SK-N-SH (cell line): ENCODE results near the gene PTN. TPM values are rescaled to one million over a fixed set of nuclear protein-coding genes. Genes with fewer than 3 reads are reported as not detected.

Experiments used
- CTCF ChIA-PET: fragments of 300-600, 350-600 bp; formaldehyde crosslinking; extraction: SDS; loops from one replicate; lab custom pipeline; 2021; lab: Yijun Ruan, JAX
- POLR2A ChIA-PET: fragments of 350-600 bp; sonication (Branson Sonifier 250); formaldehyde crosslinking; extraction: SDS; loops from one replicate; lab custom pipeline; 2020; ENCODE audit warnings: antibody characterized with exemption, inconsistent platforms; lab: Yijun Ruan, JAX
- DNase-seq: peaks from one replicate; pipeline ENCODE4 v3.0.0; 2012
- H2AFZ ChIP-seq: fragments of 200-600 bp; sonication (generic); 2 replicates; pipeline ENCODE4 v1.8.1; 2016; ENCODE audit warnings: antibody characterized with exemption, mild to moderate bottlenecking, low read depth
- H3F3A ChIP-seq: fragments of 200-600 bp; sonication (generic); replicated peaks from 2 replicates; pipeline ENCODE3; 2016; ENCODE audit warnings: antibody characterized with exemption, mild to moderate bottlenecking; ENCODE audit not compliant: insufficient read depth
- H3K27ac ChIP-seq, 2 experiments: fragments of 200-500 bp in 1 of 2; fragments of 200-600 bp in 1 of 2; sonication (Bioruptor generic) in 1 of 2; sonication (generic), shearing (Covaris generic) in 1 of 2; 2 replicates each; pipeline versions ENCODE4 v1.5.1 to v1.6.1; 2014 to 2016; ENCODE audit warnings: low read depth in 2 of 2, inconsistent platforms in 1 of 2, low read length in 1 of 2, mild to moderate bottlenecking in 1 of 2, mixed read lengths in 1 of 2
- H3K27me3 ChIP-seq: fragments of 200-600 bp; sonication (generic), shearing (Covaris generic); 2 replicates; pipeline ENCODE4 v1.6.1; 2016; ENCODE audit warnings: mixed run types; ENCODE audit not compliant: insufficient read depth
- H3K36me3 ChIP-seq, 2 experiments: fragments of 200-500 bp in 1 of 2; fragments of 200-600 bp in 1 of 2; sonication (Bioruptor generic) in 1 of 2; sonication (generic) in 1 of 2; replicated peaks in 1 of 2; 2 replicates each; pipeline versions ENCODE3 to v1.5.1; 2014 to 2016; ENCODE audit warnings: low read length in 1 of 2, mild to moderate bottlenecking in 1 of 2; ENCODE audit not compliant: insufficient read depth in 2 of 2, control insufficient read depth in 1 of 2
- H3K4me1 ChIP-seq, 2 experiments: fragments of 200-500 bp in 1 of 2; fragments of 200-600 bp in 1 of 2; sonication (Bioruptor generic) in 1 of 2; sonication (generic), shearing (Covaris generic) in 1 of 2; 2 replicates each; pipeline versions ENCODE4 v1.5.1 to v1.6.1; 2014 to 2016; ENCODE audit warnings: low read depth in 1 of 2, low read length in 1 of 2, mixed run types in 1 of 2; ENCODE audit not compliant: insufficient read depth in 2 of 2, control insufficient read depth in 1 of 2
- H3K4me2 ChIP-seq: fragments of 200-600 bp; sonication (generic), shearing (Covaris generic); 2 replicates; pipeline ENCODE4 v1.6.1; 2017; ENCODE audit warnings: mixed run types
- H3K4me3 ChIP-seq, 2 experiments: fragments of 200-500 bp in 1 of 2; fragments of 200-600 bp in 1 of 2; sonication (Bioruptor generic) in 1 of 2; sonication (generic), shearing (Covaris generic) in 1 of 2; 2 replicates each; pipeline versions ENCODE4 v1.5.1 to v1.8.1; 2014 to 2016; ENCODE audit warnings: low read depth in 2 of 2, inconsistent platforms in 1 of 2, low read length in 1 of 2, mild to moderate bottlenecking in 1 of 2, mixed read lengths in 1 of 2, moderate library complexity in 1 of 2
- H3K79me2 ChIP-seq: fragments of 200-600 bp; sonication (generic); 2 replicates; pipeline ENCODE4 v1.8.1; 2017; ENCODE audit warnings: mild to moderate bottlenecking; ENCODE audit not compliant: insufficient read depth
- H3K9ac ChIP-seq: fragments of 200-600 bp; sonication (generic); 2 replicates; pipeline ENCODE4 v1.6.1; 2017; ENCODE audit warnings: mixed run types
- H3K9me2 ChIP-seq: fragments of 200-600 bp; sonication (generic); 2 replicates; pipeline ENCODE4 v1.6.1; 2017; ENCODE audit warnings: mixed run types
- H3K9me3 ChIP-seq: fragments of 200-600 bp; sonication (generic); 2 replicates; pipeline ENCODE4 v1.6.1; 2017; ENCODE audit warnings: mixed run types, mild to moderate bottlenecking, moderate library complexity
- H4K20me1 ChIP-seq: fragments of 200-600 bp; sonication (generic); 2 replicates; pipeline ENCODE4 v1.6.1; 2017; ENCODE audit warnings: mild to moderate bottlenecking, mixed run types; ENCODE audit not compliant: insufficient read depth
- ELF1 ChIP-seq: IDR thresholded peaks from 2 replicates; pipeline ENCODE4 v1.4.0; 2012
- EZH2phosphoT487 ChIP-seq: fragments of 200-600 bp; sonication (generic); IDR thresholded peaks from 2 replicates; pipeline ENCODE4 v1.6.1; 2017; ENCODE audit warnings: low read depth, mixed run types, mild to moderate bottlenecking, antibody characterized with exemption, moderate library complexity, borderline replicate concordance
- FOSL2 ChIP-seq: IDR thresholded peaks from 2 replicates; pipeline ENCODE4 v1.4.0; 2012; ENCODE audit warnings: low read depth, mild to moderate bottlenecking, moderate library complexity, borderline replicate concordance
- FOXJ3 ChIP-seq: sonication (generic); formaldehyde crosslinking; IDR thresholded peaks from 2 replicates; pipeline ENCODE4 v1.5.1; 2020; ENCODE audit warnings: mild to moderate bottlenecking, missing genetic modification reagents
- GABPA ChIP-seq: IDR thresholded peaks from 2 replicates; pipeline ENCODE4 v1.4.0; 2012; ENCODE audit warnings: low read depth, mild to moderate bottlenecking
- MXI1 ChIP-seq: IDR thresholded peaks from 2 replicates; pipeline ENCODE4 v1.6.1; 2012; ENCODE audit warnings: mild to moderate bottlenecking, low read depth, low read length, improper control_type of control experiment
- NRF1 ChIP-seq: IDR thresholded peaks from 2 replicates; pipeline ENCODE4 v1.6.1; 2012; ENCODE audit warnings: low read depth, mild to moderate bottlenecking, low read length
- RCOR1 ChIP-seq: fragments of 150-350 bp; IDR thresholded peaks from 2 replicates; pipeline ENCODE4 v1.6.1; 2017; ENCODE audit warnings: antibody characterized with exemption, low read length
- RXRA ChIP-seq: IDR thresholded peaks from 2 replicates; pipeline ENCODE4 v1.4.0; 2012; ENCODE audit warnings: low read depth, mild to moderate bottlenecking, borderline replicate concordance
- YY1 ChIP-seq: IDR thresholded peaks from 2 replicates; pipeline ENCODE4 v1.4.0; 2012; ENCODE audit warnings: low read depth, mild to moderate bottlenecking
- WGBS: methylation state at CpG from one replicate; pipeline ENCODE4 v1.1.6; 2017; ENCODE audit warnings: low lambda C conversion rate; 5-methylcytosine and 5-hydroxymethylcytosine counted together
- polyA plus RNA-seq, 3 experiments: library from polyadenylated mRNA; depleted of rRNA; stranded (reverse); fragments of >200 nt; gene quantifications; 2 replicates each; pipeline ENCODE4 v1.2.3, GENCODE V29; 2012
- TF ChIP-seq, protein P1 (sequence below): fragments of 150-350 bp; IDR thresholded peaks from 2 replicates; pipeline ENCODE4 v1.6.1; 2017; ENCODE audit warnings: antibody characterized with exemption, low read length, low read depth, borderline replicate concordance

Gene PTN
- polyA plus RNA-seq, 1 of the 3 experiments (the other 2 are of a cell fraction) = 23.7 TPM

DNA sequence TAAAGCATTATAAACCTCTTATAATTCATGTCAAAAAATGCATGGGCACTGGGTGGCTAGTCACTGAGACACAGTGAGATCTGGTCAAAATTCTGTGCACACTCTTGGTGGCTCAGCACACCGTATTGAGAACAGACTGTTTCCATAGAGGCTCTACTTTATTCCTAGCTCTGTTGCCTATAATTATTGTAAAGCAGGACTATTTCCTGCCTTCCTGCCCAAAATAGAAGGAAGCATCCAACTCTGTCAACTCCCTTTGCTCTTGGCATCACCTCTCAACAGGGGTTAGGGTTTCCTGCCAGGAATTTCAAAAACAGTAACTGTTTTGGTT lies 45.1 kb downstream of the PTN start:
- H3K79me2 ChIP-seq = no peaks in the 10 kb centered on the region
- H2AFZ ChIP-seq = no peak overlapping the region
- no peaks in the 10 kb centered on the region for H3K9me2 ChIP-seq
- H3K4me3 ChIP-seq = no peak overlapping the region
- TF ChIP-seq MXI1 = no peak
- TF ChIP-seq FOXJ3 (CRISPR knock-in tag) = no peak
- TF ChIP-seq GABPA = no peak
- TF ChIP-seq FOSL2 = no peak
- TF ChIP-seq RCOR1 = no peak
- TF ChIP-seq, all 33 proteins: peak for 0
- no peaks in the 10 kb centered on the region for H3K9me3 ChIP-seq
- no peak overlapping the region for H3K9ac ChIP-seq
- no peaks in the 10 kb centered on the region for H3K27me3 ChIP-seq
- no peak overlapping the region for H3K4me2 ChIP-seq
- no peaks in the 10 kb centered on the region for H3K36me3 ChIP-seq
- POLR2A ChIA-PET = no interaction called here
- H3K27ac ChIP-seq = no peak overlapping the region
- no peaks in the 10 kb centered on the region for H4K20me1 ChIP-seq
- 77% methylated on average over 1 of the region's 1 CpG for WGBS
- no peaks in the 10 kb centered on the region; a peak in 1 of 4 replicates for H3K4me1 ChIP-seq
- CTCF ChIA-PET = interaction anchor here (0.7 to 1.1 kb wide), 2 partner anchors 12 to 34 kb away, joined by 3 to 4 read pairs; no protein-coding TSS in a partner anchor
- no peak for DNase-seq
- H3F3A ChIP-seq = no peaks in the 10 kb centered on the region

DNA sequence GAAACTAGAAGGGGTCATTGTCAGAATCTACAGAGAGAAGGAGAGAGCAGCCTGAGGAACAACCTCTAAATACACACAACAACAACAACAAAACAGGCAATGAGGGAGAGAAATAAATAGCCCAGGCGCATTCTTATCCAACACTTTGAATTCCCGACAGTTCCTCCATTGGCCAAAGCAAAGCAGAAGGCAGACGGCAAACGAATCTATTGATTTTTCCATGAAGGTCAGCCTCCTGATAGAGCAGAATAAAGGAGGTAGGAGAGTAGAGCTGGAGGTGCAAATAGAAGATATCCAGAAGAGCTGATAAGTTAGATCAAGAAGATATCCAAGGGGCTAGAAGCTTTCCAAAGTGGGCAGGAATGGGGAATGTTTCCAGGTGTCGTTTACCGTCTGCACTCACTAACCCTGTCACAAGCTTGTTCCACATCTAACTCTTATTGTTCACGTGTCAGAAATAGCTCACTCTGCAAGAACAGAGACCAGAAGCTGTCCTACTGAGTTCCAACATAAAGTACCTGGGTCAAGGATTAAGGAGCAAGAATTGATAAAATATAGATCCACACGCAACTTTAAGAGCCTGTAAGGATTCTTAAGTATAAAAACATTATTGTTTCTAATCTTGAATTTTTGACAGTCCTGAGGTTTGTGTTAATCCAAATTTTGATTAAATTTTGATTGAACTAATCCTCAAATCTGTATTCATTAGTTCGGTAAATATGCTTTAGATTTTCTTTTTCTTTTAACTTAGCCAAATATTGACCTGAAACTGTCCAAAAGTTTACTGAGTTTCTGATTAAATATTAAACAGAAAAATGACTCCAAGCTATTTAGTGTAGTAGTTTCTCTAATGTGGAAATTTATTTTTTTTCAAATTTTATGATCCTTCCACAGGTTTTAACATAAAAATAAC lies 45.7 kb downstream of the PTN start:
- no peak for DNase-seq
- no peaks in the 10 kb centered on the region for H3K9me2 ChIP-seq
- H2AFZ ChIP-seq = no peak overlapping the region
- H4K20me1 ChIP-seq = no peaks in the 10 kb centered on the region
- no peak overlapping the region for H3K4me2 ChIP-seq
- no peaks in the 10 kb centered on the region for H3K9me3 ChIP-seq
- no peak for TF ChIP-seq EZH2phosphoT487
- TF ChIP-seq, protein P1, sequence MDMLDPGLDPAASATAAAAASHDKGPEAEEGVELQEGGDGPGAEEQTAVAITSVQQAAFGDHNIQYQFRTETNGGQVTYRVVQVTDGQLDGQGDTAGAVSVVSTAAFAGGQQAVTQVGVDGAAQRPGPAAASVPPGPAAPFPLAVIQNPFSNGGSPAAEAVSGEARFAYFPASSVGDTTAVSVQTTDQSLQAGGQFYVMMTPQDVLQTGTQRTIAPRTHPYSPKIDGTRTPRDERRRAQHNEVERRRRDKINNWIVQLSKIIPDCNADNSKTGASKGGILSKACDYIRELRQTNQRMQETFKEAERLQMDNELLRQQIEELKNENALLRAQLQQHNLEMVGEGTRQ = no peak
- no peak for TF ChIP-seq ELF1
- no peak for TF ChIP-seq MXI1
- no peak for TF ChIP-seq NRF1
- TF ChIP-seq RXRA = no peak
- TF ChIP-seq YY1 = no peak
- no peak overlapping the region for H3K4me3 ChIP-seq
- H3K27ac ChIP-seq = no peak overlapping the region
- no peaks in the 10 kb centered on the region for H3K27me3 ChIP-seq
- ChIA-PET CTCF (interaction anchor here (0.7 to 1.9 kb wide), 4 partner anchors 11 to 35 kb away, joined by 3 to 16 read pairs (median 4); no protein-coding TSS in a partner anchor), POLR2A (no interaction called here)
- no peaks in the 10 kb centered on the region for H3F3A ChIP-seq
- H3K9ac ChIP-seq = no peak overlapping the region
- 59% methylated on average over 9 of the region's 9 CpGs for WGBS
- H3K79me2 ChIP-seq = no peaks in the 10 kb centered on the region
- H3K36me3 ChIP-seq = no peaks in the 10 kb centered on the region
- no peaks in the 10 kb centered on the region; a peak in 1 of 4 replicates for H3K4me1 ChIP-seq
